H1 (cell line): ENCODE measurements around the gene UBE2L6. TPM values are rescaled to one million over a fixed set of nuclear protein-coding genes. Genes with fewer than 3 reads are reported as not detected.

ENCODE experiments used
- CTCF ChIA-PET: fragments of 300-600 bp; sonication (Branson Sonifier 250); formaldehyde crosslinking; loops from one replicate; lab custom pipeline; 2021; ENCODE audit not compliant: partially characterized antibody; lab: Charles Lee
- POLR2A ChIA-PET: fragments of 300-600 bp; sonication (Branson Sonifier 250); formaldehyde crosslinking; loops from one replicate; lab custom pipeline; 2021; ENCODE audit warnings: inconsistent platforms; ENCODE audit not compliant: partially characterized antibody; lab: Charles Lee
- DNase-seq, 2 experiments: peaks; one replicate each; pipeline versions ENCODE4 v3.0.0 to v3.0.0-alpha.2; 2010 to 2022; ENCODE audit warnings: low spot score in 2 of 2, low read depth in 1 of 2, mixed read lengths in 1 of 2
- FAIRE-seq: peaks from 2 replicates; lab custom pipeline; 2011; peaks lifted over from hg19 to GRCh38; lab: Jason Lieb, UNC
- H2AFZ ChIP-seq: 2 replicates; pipeline ENCODE4 v1.8.1; 2012; ENCODE audit warnings: low read length, inconsistent platforms
- H2AK5ac ChIP-seq: 2 replicates; pipeline ENCODE4 v1.6.1; 2013; ENCODE audit warnings: low read depth, low read length
- H2BK120ac ChIP-seq: replicated peaks from 2 replicates; pipeline ENCODE3; 2013; ENCODE audit warnings: low read depth, low read length, inconsistent platforms
- H2BK12ac ChIP-seq: 2 replicates; pipeline ENCODE4 v1.6.1; 2013; ENCODE audit warnings: low read depth, low read length
- H2BK15ac ChIP-seq: 2 replicates; pipeline ENCODE4 v1.6.1; 2013; ENCODE audit warnings: low read length
- H2BK20ac ChIP-seq: 2 replicates; pipeline ENCODE4 v1.6.1; 2013; ENCODE audit warnings: low read length
- H2BK5ac ChIP-seq: 2 replicates; pipeline ENCODE4 v1.6.1; 2013; ENCODE audit warnings: low read depth, low read length
- H3K14ac ChIP-seq: 2 replicates; pipeline ENCODE4 v1.6.1; 2013; ENCODE audit warnings: inconsistent platforms; ENCODE audit not compliant: insufficient read length
- H3K18ac ChIP-seq: 2 replicates; pipeline ENCODE4 v1.6.1; 2013; ENCODE audit warnings: low read length; ENCODE audit errors: extremely low read depth
- H3K23ac ChIP-seq: 2 replicates; pipeline ENCODE4 v1.6.1; 2013; ENCODE audit warnings: inconsistent platforms; ENCODE audit not compliant: insufficient read length
- H3K23me2 ChIP-seq: 2 replicates; pipeline ENCODE4 v1.6.1; 2013; ENCODE audit warnings: low read depth, low read length
- H3K27ac ChIP-seq: 2 replicates; pipeline ENCODE4 v1.6.1; 2011; ENCODE audit warnings: low read depth, low read length, inconsistent platforms
- H3K27me3 ChIP-seq, 4 experiments: replicated peaks in 1 of 4; 1 replicate in 1 of 4; 2 replicates in 3 of 4; pipeline versions ENCODE4 v1.6.1 to v1.8.1; 2011 to 2013; ENCODE audit warnings: low read length in 3 of 4, mild to moderate bottlenecking in 3 of 4, inconsistent platforms in 2 of 4, mixed read lengths in 2 of 4, moderate library complexity in 1 of 4; ENCODE audit not compliant: control insufficient read depth in 3 of 4, insufficient read depth in 3 of 4; ENCODE audit errors: extremely low read depth in 1 of 4
- H3K36me3 ChIP-seq, 4 experiments: 2 replicates each; pipeline versions ENCODE4 v1.6.1 to v1.8.1; 2011 to 2013; ENCODE audit warnings: mild to moderate bottlenecking in 4 of 4, low read length in 3 of 4, moderate library complexity in 2 of 4, control low read depth in 1 of 4, inconsistent platforms in 1 of 4; ENCODE audit not compliant: insufficient read depth in 4 of 4, control insufficient read depth in 2 of 4
- H3K4ac ChIP-seq: replicated peaks from 2 replicates; pipeline ENCODE3; 2013; ENCODE audit warnings: low read length, low read depth, mixed read lengths, inconsistent platforms; ENCODE audit not compliant: insufficient read length
- H3K4me1 ChIP-seq, 4 experiments: replicated peaks in 1 of 4; 1 replicate in 1 of 4; 2 replicates in 3 of 4; pipeline versions ENCODE4 v1.6.1 to v1.8.1; 2011 to 2013; ENCODE audit warnings: low read length in 3 of 4, inconsistent platforms in 2 of 4, mixed read lengths in 1 of 4; ENCODE audit not compliant: insufficient read depth in 4 of 4, control insufficient read depth in 3 of 4
- H3K4me2 ChIP-seq, 2 experiments: 2 replicates each; pipeline versions ENCODE4 v1.6.1 to v1.8.1; 2011 to 2013; ENCODE audit warnings: low read depth in 2 of 2, low read length in 2 of 2, control low read depth in 1 of 2, inconsistent platforms in 1 of 2, mild to moderate bottlenecking in 1 of 2; ENCODE audit not compliant: insufficient read depth in 1 of 2
- H3K4me3 ChIP-seq, 4 experiments: fragments of 200-600, 300-600 bp in 1 of 4; sonication (generic), shearing (Covaris generic), sonication (Bioruptor Twin) in 1 of 4; 2 replicates each; pipeline versions ENCODE4 v1.5.1 to v1.8.1; 2011 to 2016; ENCODE audit warnings: low read length in 4 of 4, low read depth in 3 of 4, control low read depth in 2 of 4, inconsistent platforms in 2 of 4, mild to moderate bottlenecking in 2 of 4, mixed read lengths in 1 of 4, moderate library complexity in 1 of 4; ENCODE audit not compliant: insufficient read depth in 2 of 4; ENCODE audit errors: extremely low read depth in 1 of 4
- H3K56ac ChIP-seq: replicated peaks from 2 replicates; pipeline ENCODE3; 2013; ENCODE audit warnings: low read depth, mild to moderate bottlenecking, mixed read lengths, low read length, inconsistent platforms; ENCODE audit not compliant: insufficient read length
- H3K79me1 ChIP-seq: 2 replicates; pipeline ENCODE4 v1.6.1; 2013; ENCODE audit warnings: low read depth, low read length, control low read depth
- H3K79me2 ChIP-seq, 2 experiments: 2 replicates each; pipeline versions ENCODE4 v1.6.1 to v1.8.1; 2012 to 2013; ENCODE audit warnings: low read length in 2 of 2, mild to moderate bottlenecking in 2 of 2, inconsistent platforms in 1 of 2; ENCODE audit not compliant: insufficient read depth in 2 of 2, control insufficient read depth in 1 of 2
- H3K9ac ChIP-seq, 4 experiments: replicated peaks in 1 of 4; 1 replicate in 1 of 4; 2 replicates in 3 of 4; pipeline versions ENCODE4 v1.6.1 to v1.8.1; 2011 to 2013; ENCODE audit warnings: low read depth in 3 of 4, low read length in 3 of 4, control low read depth in 2 of 4, mild to moderate bottlenecking in 2 of 4, moderate library complexity in 2 of 4, inconsistent platforms in 1 of 4; ENCODE audit errors: extremely low read depth in 1 of 4
- H3K9me3 ChIP-seq, 2 experiments: 2 replicates each; pipeline versions ENCODE4 v1.6.1 to v1.8.1; 2012 to 2013; ENCODE audit warnings: mild to moderate bottlenecking in 2 of 2, moderate library complexity in 2 of 2, control low read depth in 1 of 2, inconsistent platforms in 1 of 2, low read depth in 1 of 2, low read length in 1 of 2, mixed read lengths in 1 of 2; ENCODE audit not compliant: insufficient read depth in 2 of 2
- H4K20me1 ChIP-seq, 2 experiments: replicated peaks in 1 of 2; 2 replicates each; pipeline versions ENCODE3 to v1.8.1; 2011 to 2013; ENCODE audit warnings: inconsistent platforms in 2 of 2, low read length in 2 of 2, mild to moderate bottlenecking in 1 of 2; ENCODE audit not compliant: insufficient read depth in 2 of 2, control insufficient read depth in 1 of 2
- H4K5ac ChIP-seq: 2 replicates; pipeline ENCODE4 v1.6.1; 2013; ENCODE audit warnings: low read length, low read depth, mixed read lengths, inconsistent platforms; ENCODE audit not compliant: insufficient read length
- H4K8ac ChIP-seq: 2 replicates; pipeline ENCODE4 v1.8.0; 2013; ENCODE audit warnings: mild to moderate bottlenecking, moderate library complexity, low read length, inconsistent platforms; ENCODE audit not compliant: insufficient read depth; ENCODE audit errors: extremely low read depth
- H4K91ac ChIP-seq: replicated peaks from 2 replicates; pipeline ENCODE3; 2013; ENCODE audit warnings: low read length, mixed read lengths, inconsistent platforms; ENCODE audit not compliant: insufficient read length
- FOSL1 ChIP-seq: IDR thresholded peaks from 2 replicates; pipeline ENCODE4 v1.6.1; 2011; ENCODE audit warnings: mild to moderate bottlenecking, low read depth, low read length, moderate library complexity; ENCODE audit not compliant: insufficient read depth
- GABPA ChIP-seq: IDR thresholded peaks from 2 replicates; pipeline ENCODE4 v1.6.1; 2011; ENCODE audit warnings: mild to moderate bottlenecking, low read length, moderate library complexity, borderline replicate concordance; ENCODE audit not compliant: insufficient read depth
- HDAC6 ChIP-seq: IDR thresholded peaks from one replicate; pipeline ENCODE4 v1.7.1; 2012; ENCODE audit warnings: low read depth, mild to moderate bottlenecking, inconsistent platforms, low read length, moderate library complexity
- RXRA ChIP-seq: IDR thresholded peaks from 2 replicates; pipeline ENCODE4 v1.6.1; 2011; ENCODE audit warnings: low read depth, mild to moderate bottlenecking, low read length, moderate library complexity; ENCODE audit not compliant: insufficient read depth
- SRF ChIP-seq: IDR thresholded peaks from 2 replicates; pipeline ENCODE4 v1.6.1; 2011; ENCODE audit warnings: mild to moderate bottlenecking, low read depth, low read length, moderate library complexity
- TBP ChIP-seq: IDR thresholded peaks from 2 replicates; pipeline ENCODE4 v1.6.1; 2011; ENCODE audit warnings: low read depth, low read length, improper control_type of control experiment
- WGBS, 2 experiments: shearing (Covaris generic) in 1 of 2; methylation state at CpG; one replicate each; pipeline versions ENCODE4 v1.1.6 to v1.1.7; 2013 to 2015; ENCODE audit warnings: low lambda C conversion rate in 2 of 2, mixed read lengths in 2 of 2, inconsistent platforms in 1 of 2, low coverage in 1 of 2, missing lambda C conversion rate in 1 of 2; ENCODE audit not compliant: insufficient replicate concordance in 2 of 2, insufficient coverage in 1 of 2, insufficient read length in 1 of 2; ENCODE audit errors: extremely low coverage in 1 of 2, missing lambda C conversion rate in 1 of 2; 5-methylcytosine and 5-hydroxymethylcytosine counted together
- polyA plus RNA-seq, 7 experiments: library from polyadenylated mRNA; depleted of rRNA in 3 of 7; stranded (reverse) in 5 of 7; unstranded in 2 of 7; fragments of >200 nt in 5 of 7; fragments of 200-250 nt in 2 of 7; gene quantifications; 1 replicate in 5 of 7; 2 replicates in 1 of 7; 4 replicates in 1 of 7; pipeline versions ENCODE4 v1.2.1 to v1.2.3, GENCODE V29; 2011 to 2013; ENCODE audit warnings: missing spikeins in 2 of 7, mixed read lengths in 2 of 7
- total RNA-seq: library from RNA; stranded (reverse); fragmentation: NEBNext Ultra II Directional; extraction: Animal tissue kit (Norgen Biotek cat#: 25700); gene quantifications from 2 replicates; pipeline ENCODE4 v1.2.1, GENCODE V29; 2021

Gene UBE2L6
- total and polyA plus RNA-seq, 2 of the 8 experiments (the other 6 are each of a cell fraction or from before 2014, with no cell fraction given): 67.8 to 89.2 TPM

DNA sequence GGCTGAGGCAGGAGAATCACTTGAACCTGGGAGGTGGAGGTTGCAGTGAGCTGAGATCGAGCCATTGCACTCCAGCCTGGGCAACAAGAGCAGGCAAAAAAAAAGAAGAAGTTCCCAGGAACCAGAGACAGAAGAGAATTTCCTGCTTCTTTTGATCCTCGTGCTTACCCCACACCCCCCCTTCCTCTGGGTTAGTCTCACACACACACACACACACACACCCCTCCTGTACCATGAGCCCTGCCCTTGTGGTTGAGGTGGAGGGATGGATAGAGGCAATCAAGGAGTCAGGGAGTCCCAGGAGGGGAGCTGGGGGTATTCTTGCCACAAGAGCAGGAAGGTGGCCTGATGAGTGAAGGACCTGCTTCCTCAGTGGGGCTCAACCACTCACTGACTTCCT, 4.1 kb upstream of the UBE2L6 start:
- CTCF ChIA-PET: interaction anchor here (1.0 to 9.6 kb wide), 9 partner anchors 10 to 230 kb away, joined by 3 to 357 read pairs (median 4); no protein-coding TSS in a partner anchor
- H4K8ac ChIP-seq: no peak overlapping the region
- 100% methylated on average over 2 of the region's 2 CpGs; no CpG with 5 or more reads in 1 of the 2 experiments for WGBS, 2 experiments
- no peak overlapping the region for H3K4me3 ChIP-seq
- no peak overlapping the region for H3K9ac ChIP-seq
- no peak overlapping the region for H2AK5ac ChIP-seq
- H3K27ac ChIP-seq: no peak overlapping the region
- peak overlapping the region; percentile 2; the same call in 1 of the 2 replicates for H2BK15ac ChIP-seq
- H3K9me3 ChIP-seq: no peaks in the 10 kb centered on the region
- no peak overlapping the region for H3K4me2 ChIP-seq
- no peak overlapping the region for H2BK20ac ChIP-seq
- POLR2A ChIA-PET: interaction anchor here (0.6 to 9.7 kb wide), 6 partner anchors 8 to 103 kb away, joined by 3 to 591 read pairs (median 4); partner anchors contain the start of genes SERPING1 and YPEL4
- no peaks in the 10 kb centered on the region for H3K36me3 ChIP-seq
- peaks cover 0 to 3% of the 10 kb centered on the region in 2 experiments; a peak in 1 of 4 replicates for H3K79me2 ChIP-seq
- no peak overlapping the region for H3K14ac ChIP-seq
- H4K91ac ChIP-seq: no peak overlapping the region
- TF ChIP-seq GABPA (no peak), FOSL1 (no peak), TBP (no peak), RXRA (no peak), SRF (no peak), HDAC6 (no peak)
- TF ChIP-seq, all 59 proteins: peak for 0
- Histone ChIP-seq H3K18ac (no peak overlapping the region), H3K23me2 (peaks cover 6% of the 10 kb centered on the region; the same call in 1 of the 2 replicates), H4K5ac (no peak overlapping the region), H2BK12ac (no peak overlapping the region), H3K79me1 (no peaks in the 10 kb centered on the region), H3K23ac (no peak overlapping the region), H2BK5ac (no peak overlapping the region), H2AFZ (no peak overlapping the region), H3K4ac (no peak overlapping the region), H3K56ac (no peak overlapping the region), H3K27me3 (no peaks in the 10 kb centered on the region), H3K4me1 (peaks cover under 1 to 11% (median 7%) of the 10 kb centered on the region in 4 experiments; a peak in 6 of 7 replicates), H2BK120ac (no peak overlapping the region), H4K20me1 (no peaks in the 10 kb centered on the region)
- FAIRE-seq (no peak), DNase-seq (no peak)
